ENCODE measurements around the gene AVPR2. TPM values are rescaled to one million over a fixed set of nuclear protein-coding genes. Genes with fewer than 3 reads are reported as not detected.

Gene AVPR2
- total RNA-seq, 1 experiment from 2014 or later = not detected

- TF ChIP-seq, protein P1, sequence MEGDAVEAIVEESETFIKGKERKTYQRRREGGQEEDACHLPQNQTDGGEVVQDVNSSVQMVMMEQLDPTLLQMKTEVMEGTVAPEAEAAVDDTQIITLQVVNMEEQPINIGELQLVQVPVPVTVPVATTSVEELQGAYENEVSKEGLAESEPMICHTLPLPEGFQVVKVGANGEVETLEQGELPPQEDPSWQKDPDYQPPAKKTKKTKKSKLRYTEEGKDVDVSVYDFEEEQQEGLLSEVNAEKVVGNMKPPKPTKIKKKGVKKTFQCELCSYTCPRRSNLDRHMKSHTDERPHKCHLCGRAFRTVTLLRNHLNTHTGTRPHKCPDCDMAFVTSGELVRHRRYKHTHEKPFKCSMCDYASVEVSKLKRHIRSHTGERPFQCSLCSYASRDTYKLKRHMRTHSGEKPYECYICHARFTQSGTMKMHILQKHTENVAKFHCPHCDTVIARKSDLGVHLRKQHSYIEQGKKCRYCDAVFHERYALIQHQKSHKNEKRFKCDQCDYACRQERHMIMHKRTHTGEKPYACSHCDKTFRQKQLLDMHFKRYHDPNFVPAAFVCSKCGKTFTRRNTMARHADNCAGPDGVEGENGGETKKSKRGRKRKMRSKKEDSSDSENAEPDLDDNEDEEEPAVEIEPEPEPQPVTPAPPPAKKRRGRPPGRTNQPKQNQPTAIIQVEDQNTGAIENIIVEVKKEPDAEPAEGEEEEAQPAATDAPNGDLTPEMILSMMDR (IDR thresholded peaks at IDR 0.05; ENCODE audit: insufficient read depth in 1 of 2, low read depth in 1 of 2, low read length in 1 of 2, severe bottlenecking in 1 of 2, unreplicated experiment in 1 of 2) = no peak
- no peak overlapping the region for H3K27ac Mint-ChIP-seq (ENCODE audit: unreplicated experiment)
- no peak overlapping the region for H3K4me3 Mint-ChIP-seq (ENCODE audit: unreplicated experiment)
- no TSS peak for BruUV-seq (replicated peaks)
- H3K9me3 Mint-ChIP-seq (ENCODE audit: unreplicated experiment) = no peaks in the 10 kb centered on the region
- no peaks in the 10 kb centered on the region for H3K27me3 Mint-ChIP-seq (ENCODE audit: insufficient read depth, unreplicated experiment)
- CTCF ChIA-PET = no interaction called here
- peaks cover 6% of the 10 kb centered on the region for H3K36me3 Mint-ChIP-seq (ENCODE audit: insufficient read depth, unreplicated experiment)
- Histone ChIP-seq H3K27me3 (replicated peaks; ENCODE audit: control insufficient read depth, insufficient read depth, low read length) (no peaks in the 10 kb centered on the region), H3K36me3 (ENCODE audit: control insufficient read depth, insufficient read depth, low read length) (no peaks in the 10 kb centered on the region), H3K4me3 (ENCODE audit: low read depth, low read length) (no peak overlapping the region), H3K9me3 (no peaks in the 10 kb centered on the region), H3K4me1 (0 out of 2 replicates have a peak, but pooled peaks cover 6% of the 10 kb centered on the region)
- POLR2A ChIA-PET = interaction anchor here (0.6 kb wide), 1 partner anchor 9 kb away, joined by 3 read pairs; no protein-coding TSS in a partner anchor
- no peak for DNase-seq
- peaks cover 5% of the 10 kb centered on the region for H3K4me1 Mint-ChIP-seq (ENCODE audit: low read depth, unreplicated experiment)
- intact Hi-C loops (cut with micrococcal nuclease; ENCODE audit: unreplicated experiment) = no loop called here
These were observed 32.6 kb downstream of the AVPR2 start for GRCh38 chrX:153937056-153937455.

GRCh38 chrX:153938226-153938786 lies 33.8 kb downstream of the AVPR2 start:
- intact Hi-C loops (cut with micrococcal nuclease; ENCODE audit: unreplicated experiment) = no loop called here
- H3K27me3 Mint-ChIP-seq (ENCODE audit: insufficient read depth, unreplicated experiment) = no peaks in the 10 kb centered on the region
- H3K4me1 Mint-ChIP-seq (ENCODE audit: low read depth, unreplicated experiment) = peaks cover 5% of the 10 kb centered on the region
- H3K9me3 Mint-ChIP-seq (ENCODE audit: unreplicated experiment) = no peaks in the 10 kb centered on the region
- no peak overlapping the region for H3K4me3 Mint-ChIP-seq (ENCODE audit: unreplicated experiment)
- Histone ChIP-seq H3K36me3 (ENCODE audit: control insufficient read depth, insufficient read depth, low read length) (no peaks in the 10 kb centered on the region), H3K27me3 (replicated peaks; ENCODE audit: control insufficient read depth, insufficient read depth, low read length) (no peaks in the 10 kb centered on the region), H3K4me3 (ENCODE audit: low read depth, low read length) (no peak overlapping the region), H3K9me3 (no peaks in the 10 kb centered on the region), H3K4me1 (0 out of 2 replicates have a peak, but pooled peaks cover 6% of the 10 kb centered on the region)
- TF ChIP-seq, protein P1 (IDR thresholded peaks at IDR 0.05; ENCODE audit: insufficient read depth in 1 of 2, low read depth in 1 of 2, low read length in 1 of 2, severe bottlenecking in 1 of 2, unreplicated experiment in 1 of 2) = no peak
- no TSS peak for BruUV-seq (replicated peaks)
- ChIA-PET CTCF (no interaction called here), POLR2A (no interaction called here)
- H3K27ac Mint-ChIP-seq (ENCODE audit: unreplicated experiment) = no peak overlapping the region
- peaks cover 6% of the 10 kb centered on the region for H3K36me3 Mint-ChIP-seq (ENCODE audit: insufficient read depth, unreplicated experiment)
- DNase-seq = no peak

DNA sequence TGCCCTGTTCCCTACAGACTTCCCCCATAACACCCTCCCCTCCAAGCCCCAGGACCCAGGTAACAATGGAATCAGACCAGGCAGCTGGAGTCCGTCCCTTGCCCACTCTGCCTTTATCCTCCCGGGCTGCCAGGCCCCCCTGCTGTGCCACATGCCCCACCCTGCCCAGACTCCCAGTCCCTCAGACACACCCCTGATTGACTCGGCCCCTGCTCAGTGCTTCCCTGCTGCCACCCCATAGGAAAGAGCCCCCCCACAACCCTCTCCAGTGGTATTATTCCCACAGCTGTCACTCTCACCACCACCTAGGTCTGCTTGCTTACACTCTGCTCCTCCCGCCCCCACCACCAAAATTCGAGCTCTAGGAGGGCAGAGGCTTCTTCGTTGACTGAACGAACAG lies 35.1 kb downstream of the AVPR2 start:
- Histone ChIP-seq H3K36me3 (ENCODE audit: control insufficient read depth, insufficient read depth, low read length) (no peaks in the 10 kb centered on the region), H3K4me1 (0 out of 2 replicates have a peak, but pooled peaks cover 6% of the 10 kb centered on the region), H3K4me3 (ENCODE audit: low read depth, low read length) (no peak overlapping the region), H3K27me3 (replicated peaks; ENCODE audit: control insufficient read depth, insufficient read depth, low read length) (no peaks in the 10 kb centered on the region), H3K9me3 (no peaks in the 10 kb centered on the region)
- Mint-ChIP-seq H3K4me1 (ENCODE audit: low read depth, unreplicated experiment) (peaks cover 5% of the 10 kb centered on the region), H3K36me3 (ENCODE audit: insufficient read depth, unreplicated experiment) (peaks cover 6% of the 10 kb centered on the region), H3K27me3 (ENCODE audit: insufficient read depth, unreplicated experiment) (no peaks in the 10 kb centered on the region), H3K27ac (ENCODE audit: unreplicated experiment) (no peak overlapping the region), H3K4me3 (ENCODE audit: unreplicated experiment) (no peak overlapping the region), H3K9me3 (ENCODE audit: unreplicated experiment) (no peaks in the 10 kb centered on the region)
- BruUV-seq (replicated peaks) = no TSS peak
- TF ChIP-seq, protein P1 (IDR thresholded peaks at IDR 0.05; ENCODE audit: insufficient read depth in 1 of 2, low read depth in 1 of 2, low read length in 1 of 2, severe bottlenecking in 1 of 2, unreplicated experiment in 1 of 2) = no peak
- ChIA-PET CTCF (interaction anchor here (0.7 kb wide), 1 partner anchor 197 kb away, joined by 3 read pairs; no protein-coding TSS in a partner anchor), POLR2A (interaction anchor here (0.6 kb wide), 1 partner anchor 11 kb away, joined by 3 read pairs; no protein-coding TSS in a partner anchor)
- DNase-seq = no peak
- intact Hi-C loops (cut with micrococcal nuclease; ENCODE audit: unreplicated experiment) = no loop called here

Measured in Caco-2 (cell line).